Measurements from ENCODE around the gene PNKD.

GRCh38 chr2:218342837-218343236, 72.5 kb downstream of the PNKD start:
- no peak for TF ChIP-seq CTCF (IDR thresholded peaks at IDR 0.05; ENCODE audit: low read length)
- no peak for TF ChIP-seq EZH2 (IDR thresholded peaks at IDR 0.05; ENCODE audit: borderline replicate concordance, low read length)
